Activated T-cell treated with anti-CD3 and anti-CD28 coated beads for 48 hours (primary cell): ENCODE results near the gene TEX101.
"Not testable (repeated sequence)": the region's sequence is repeated elsewhere in the genome, so short reads cannot be mapped to it uniquely, and the experiment has no call there.

Source experiments
- DNase-seq: peaks from one replicate; pipeline ENCODE4 v3.0.0-alpha.2; 2020; ENCODE audit warnings: low read depth

The TEX101 gene

GRCh38 chr19:43414554-43414953, at the start of gene TEX101:
Gene TEX101 (plus strand): TSS chr19:43414890. CDS start chr19:43415920, 1,030 bp downstream.
- no peak for DNase-seq

DNA sequence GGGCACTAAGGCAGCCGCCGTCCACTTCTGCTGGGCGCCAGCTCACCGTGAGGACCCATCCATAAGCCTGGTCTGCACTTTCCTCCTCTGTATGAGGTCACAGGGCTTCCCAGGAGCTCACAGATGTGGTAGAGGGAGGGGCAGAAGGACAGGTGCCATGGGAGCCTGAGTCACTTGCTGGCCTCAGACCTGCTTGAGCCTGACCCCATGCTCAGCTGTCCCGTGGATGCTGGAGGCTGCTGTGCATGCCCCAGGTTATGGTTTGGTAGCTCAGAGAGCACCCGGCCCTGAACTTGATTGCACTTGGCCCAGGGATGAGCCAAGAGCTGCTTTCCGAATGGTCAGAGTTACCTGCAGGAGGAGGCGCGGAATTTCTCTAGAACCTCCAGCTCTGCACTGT, 49.0 kb upstream of the TEX101 start:
- not testable (repeated sequence) for DNase-seq

GRCh38 chr19:43367822-43368221, 46.9 kb upstream of the TEX101 start:
- no peak for DNase-seq

DNA sequence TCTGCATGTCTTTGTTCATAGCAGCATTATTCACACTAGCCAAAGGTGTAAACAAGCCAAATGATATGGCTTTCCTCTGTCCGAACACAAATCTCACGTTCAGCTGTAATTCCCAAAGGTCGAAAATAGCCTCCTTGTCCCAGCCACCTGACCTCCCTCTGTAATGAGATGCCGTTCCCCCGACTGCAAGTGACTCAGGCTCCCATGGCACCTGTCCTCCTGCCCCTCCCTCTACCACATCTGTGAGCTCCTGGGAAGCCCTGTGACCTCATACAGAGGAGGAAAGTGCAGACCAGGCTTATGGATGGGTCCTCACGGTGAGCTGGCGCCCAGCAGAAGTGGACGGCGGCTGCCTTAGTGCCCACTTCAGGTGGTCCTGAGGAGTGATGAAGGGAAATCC, 45.8 kb upstream of the TEX101 start:
- not testable (repeated sequence) for DNase-seq

DNA sequence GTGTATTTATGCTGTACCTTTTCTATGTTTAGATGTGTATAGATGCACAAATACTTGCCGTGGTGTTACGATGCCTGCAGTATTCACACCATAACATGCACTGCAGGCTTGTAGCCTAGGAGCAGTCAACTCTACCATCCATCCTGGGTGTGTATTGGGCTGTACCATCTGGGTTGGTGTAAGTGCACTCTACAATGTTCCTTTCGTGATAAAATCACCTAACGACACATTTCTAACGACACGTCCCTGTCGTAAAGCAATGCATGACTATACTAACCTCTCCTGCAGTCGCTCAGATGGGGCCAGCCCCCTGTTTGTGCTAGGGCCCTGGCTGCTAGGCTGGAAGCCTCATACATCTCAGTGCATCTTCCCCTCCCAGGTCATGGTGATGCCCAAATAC, 42.8 kb upstream of the TEX101 start:
- DNase-seq: no peak

- no peak for DNase-seq
Measured at GRCh38 chr19:43372462-43372861, 42.2 kb upstream of the TEX101 start.

DNA sequence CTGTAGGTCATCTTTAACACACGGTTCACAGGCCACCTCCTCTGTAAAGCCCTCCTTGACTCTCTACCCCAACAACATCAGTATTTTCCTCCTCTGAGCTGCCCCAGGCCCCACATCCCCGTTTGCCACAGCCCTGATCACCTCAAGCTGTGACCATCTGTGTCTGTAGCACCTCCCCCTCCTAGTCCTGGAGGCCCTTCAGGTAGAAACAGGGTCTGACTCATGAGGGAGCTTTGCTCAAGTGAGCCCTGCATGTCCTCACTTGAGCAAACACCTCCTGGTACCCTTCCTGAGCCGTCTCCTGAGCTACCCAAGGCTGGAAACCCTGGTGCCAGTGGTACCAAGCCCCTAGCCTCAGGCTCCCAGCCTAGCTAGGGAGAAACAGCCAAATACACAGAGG, 37.1 kb upstream of the TEX101 start:
- not testable (repeated sequence) for DNase-seq

DNA sequence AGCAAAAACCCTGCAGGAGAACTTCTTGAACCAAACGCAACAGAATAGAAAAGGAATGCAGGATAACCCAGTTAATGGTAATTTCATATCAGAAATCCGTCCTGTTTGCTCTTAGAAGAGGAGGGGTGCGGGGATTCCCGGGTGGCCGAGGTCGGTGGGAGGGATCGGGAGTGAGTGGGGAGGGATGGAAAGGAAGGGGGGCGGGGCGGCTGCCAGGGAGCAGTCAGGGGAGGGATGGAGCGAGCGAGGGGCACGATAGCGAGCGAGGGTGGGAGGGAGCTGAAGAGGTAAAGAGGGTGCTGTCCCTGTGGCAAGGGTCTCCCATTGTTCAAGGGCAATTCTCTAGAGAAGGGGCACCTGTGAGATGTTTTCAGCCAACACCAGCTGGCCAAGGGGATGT, 34.7 kb upstream of the TEX101 start:
- DNase-seq: no peak

DNA sequence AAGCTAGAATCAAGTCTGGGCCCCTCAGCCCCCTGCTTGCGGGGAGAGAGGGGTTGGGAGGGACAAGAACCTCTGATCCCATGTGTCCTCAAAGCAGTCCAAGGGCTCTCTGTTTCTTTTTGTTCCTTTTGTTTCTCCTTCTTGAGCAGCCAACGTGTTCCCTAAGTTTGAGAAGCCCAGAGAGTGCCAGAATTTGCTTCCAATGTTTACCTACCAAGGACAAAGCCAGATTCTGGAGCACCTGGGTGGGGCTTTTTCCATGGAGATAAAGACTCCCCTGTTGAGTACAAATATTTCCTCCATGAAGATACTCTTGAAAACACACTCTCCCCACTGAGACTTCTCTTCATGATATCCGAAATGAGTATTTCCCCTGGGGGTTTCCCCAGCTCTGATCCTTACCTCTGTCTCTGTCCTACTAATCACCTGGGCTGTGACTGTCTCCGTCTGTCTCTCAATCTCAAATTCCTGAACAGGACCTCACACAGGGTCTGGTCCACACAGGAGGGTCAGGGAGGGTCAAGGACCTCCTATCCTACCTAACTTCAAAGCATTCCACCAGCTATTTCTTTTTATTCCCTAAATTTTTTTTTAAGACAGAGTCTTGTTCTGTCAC, 33.8 kb upstream of the TEX101 start:
- no peak for DNase-seq

DNA sequence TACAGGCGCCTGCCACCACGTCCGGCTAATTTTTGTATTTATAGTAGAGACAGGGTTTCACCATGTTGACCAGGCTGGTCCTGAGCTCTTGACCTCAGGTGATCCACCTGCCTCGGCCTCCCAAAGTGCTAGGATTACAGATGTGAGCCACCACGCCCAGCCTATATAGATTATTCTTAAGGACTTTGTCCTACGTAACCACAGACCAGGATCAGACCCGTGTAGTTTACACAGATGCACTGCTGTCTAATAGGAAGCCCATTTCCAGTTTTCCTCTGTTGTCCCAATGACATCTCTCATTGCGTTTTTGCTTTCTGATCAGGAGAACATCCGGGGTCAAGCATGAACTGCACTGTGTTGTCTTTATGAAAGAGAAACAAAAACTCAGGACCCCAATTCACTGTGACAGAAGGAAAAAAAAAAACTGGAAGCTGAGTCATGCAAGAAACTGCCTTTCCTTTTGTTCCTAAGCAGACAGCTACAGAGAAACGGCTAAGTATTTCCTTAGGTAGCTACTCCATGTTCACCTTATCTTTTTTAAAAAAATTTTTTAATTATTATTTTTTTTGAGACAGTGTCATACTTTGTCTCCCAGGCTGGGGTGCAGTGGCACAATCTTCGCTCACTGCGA, 32.0 kb upstream of the TEX101 start:
- not testable (repeated sequence) for DNase-seq

DNA sequence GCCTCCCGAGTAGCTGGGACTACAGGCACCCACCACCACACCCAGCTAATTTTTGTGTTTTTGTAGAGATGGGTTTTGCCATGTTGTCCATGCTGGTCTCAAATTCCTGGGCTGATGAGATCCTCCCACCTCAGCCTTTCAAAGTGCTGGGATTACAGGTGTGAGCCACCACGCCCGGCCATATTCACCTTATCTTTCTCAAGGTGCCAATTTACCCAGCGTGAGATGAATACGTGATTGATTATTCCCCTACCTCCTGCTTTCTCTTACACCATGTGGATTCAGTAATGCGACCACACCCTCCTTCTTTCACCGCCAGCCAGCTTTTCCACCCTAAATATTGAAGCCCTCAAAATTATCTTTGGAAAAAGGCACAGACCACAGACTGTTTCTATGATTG, 31.4 kb upstream of the TEX101 start:
- DNase-seq: not testable (repeated sequence)

DNA sequence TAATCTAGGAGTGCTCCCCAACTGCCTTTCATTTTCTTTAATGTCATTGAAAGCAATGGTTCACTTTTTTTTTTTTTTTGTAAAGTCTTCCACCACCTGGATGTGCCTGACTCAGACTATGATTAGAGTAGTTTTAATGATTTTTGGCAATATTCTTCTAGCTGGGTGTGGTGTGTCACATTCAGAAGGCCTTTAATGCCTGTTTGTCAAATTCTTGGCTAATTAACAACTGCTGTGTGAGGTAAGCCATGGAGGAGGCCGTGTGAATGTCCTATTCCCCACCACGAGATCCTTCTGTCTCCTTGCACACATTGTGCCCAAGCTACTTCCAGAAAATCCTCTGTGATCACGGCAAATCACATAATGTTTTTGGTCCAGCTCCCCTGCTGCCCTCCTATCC, 30.9 kb upstream of the TEX101 start:
- DNase-seq: not testable (repeated sequence)

- DNase-seq: not testable (repeated sequence)
Measured at GRCh38 chr19:43390903-43391551, 23.7 kb upstream of the TEX101 start.

DNA sequence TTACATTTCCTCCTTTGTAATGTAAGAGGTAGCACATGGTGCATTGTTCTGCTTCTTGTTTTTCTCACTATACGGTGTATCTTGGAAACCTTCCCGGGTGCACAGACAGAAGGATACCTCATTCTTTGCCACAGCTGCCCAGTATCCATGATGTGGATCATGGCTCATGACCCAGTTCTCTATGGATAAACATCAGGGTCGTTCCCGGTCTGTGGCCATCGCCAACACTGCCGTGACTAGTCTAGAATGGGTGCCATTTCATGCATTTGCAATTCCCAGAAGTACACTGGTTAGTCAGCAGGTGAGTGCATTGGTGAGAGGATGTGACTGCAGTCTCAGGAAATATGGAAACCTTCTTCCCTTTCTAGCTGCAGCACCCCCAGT, 23.1 kb upstream of the TEX101 start:
- not testable (repeated sequence) for DNase-seq

DNA sequence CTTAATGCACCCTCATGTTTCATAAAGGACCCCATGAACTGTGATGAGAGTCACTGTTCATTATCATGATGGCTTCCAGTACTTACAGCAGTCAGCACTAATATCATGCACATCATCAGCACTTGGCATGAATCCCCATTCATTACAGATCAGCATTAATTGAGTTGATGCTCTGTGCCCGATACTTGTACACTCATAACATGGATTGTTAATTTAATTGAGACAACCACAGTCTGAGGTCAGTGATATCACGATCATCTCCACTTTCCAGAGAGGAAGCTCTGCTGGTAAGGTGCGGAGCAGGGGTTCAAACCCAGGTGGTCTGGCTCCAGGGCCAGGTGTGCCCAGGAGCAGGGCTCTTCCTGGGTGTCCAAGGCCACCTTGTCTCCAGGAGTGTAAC, 21.2 kb upstream of the TEX101 start:
- DNase-seq: not testable (repeated sequence)

GRCh38 chr19:43395561-43395960, 19.1 kb upstream of the TEX101 start:
- DNase-seq: no peak

DNA sequence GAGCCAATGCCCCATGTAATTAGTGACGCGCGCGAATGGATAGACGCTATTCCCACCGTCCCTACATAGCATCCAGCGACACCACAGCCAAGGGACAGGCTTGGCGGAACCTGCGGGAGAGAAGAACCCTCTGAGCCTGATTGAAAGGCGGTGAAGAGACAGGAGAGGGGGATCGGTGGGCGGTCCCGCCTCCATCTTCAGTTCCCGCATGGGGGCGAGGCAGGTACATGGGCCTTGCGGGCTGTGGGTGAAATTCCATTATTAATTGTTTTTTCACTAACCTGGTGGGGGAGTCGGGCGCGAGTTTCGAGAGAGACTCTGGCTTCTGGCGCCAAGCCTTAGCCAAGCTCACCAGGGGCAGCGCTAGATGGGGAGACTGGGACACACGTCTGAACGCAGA, 8.4 kb upstream of the TEX101 start:
- no peak for DNase-seq

GRCh38 chr19:43407416-43408005, 7.2 kb upstream of the TEX101 start:
- no peak for DNase-seq

GRCh38 chr19:43408043-43408442, 6.6 kb upstream of the TEX101 start:
- no peak for DNase-seq

DNA sequence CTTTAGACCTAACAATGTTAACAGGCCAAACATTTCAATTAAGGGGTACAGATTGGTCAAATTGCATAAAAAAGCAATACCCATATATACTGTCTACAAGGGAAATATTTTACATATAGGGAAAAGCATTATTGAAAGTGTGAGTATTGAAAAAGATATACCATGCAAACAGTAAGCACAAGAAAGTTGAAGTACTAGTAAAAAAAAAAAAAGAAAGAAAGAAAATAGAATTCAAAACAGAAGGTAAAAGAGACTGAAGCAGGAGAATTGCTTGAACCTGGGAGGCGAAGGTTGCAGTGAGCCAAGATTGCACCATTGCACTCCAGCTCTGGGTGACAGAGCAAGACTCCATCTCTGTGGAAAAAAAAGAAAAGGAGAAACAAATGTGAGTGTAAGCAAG, 5.3 kb upstream of the TEX101 start:
- DNase-seq: no peak

DNA sequence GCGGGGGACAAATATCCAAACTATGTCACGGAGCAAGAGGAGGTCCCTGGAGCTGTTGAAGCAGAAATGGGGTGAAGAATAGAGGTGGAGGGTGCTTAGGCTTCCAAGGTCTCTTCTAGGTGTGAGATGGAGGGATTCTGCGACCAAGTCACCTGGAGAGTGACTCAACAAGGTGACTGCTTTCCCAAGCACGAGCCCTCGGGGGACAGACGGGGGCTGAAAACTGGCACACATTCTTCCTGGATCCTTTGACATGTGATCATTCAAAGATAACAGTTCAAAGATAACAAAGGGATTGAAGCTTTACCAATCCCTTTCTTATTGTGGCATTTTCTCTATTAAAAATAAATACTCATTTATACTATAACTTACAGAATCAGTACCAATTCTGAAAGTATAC, 2.2 kb upstream of the TEX101 start:
- DNase-seq: no peak

DNA sequence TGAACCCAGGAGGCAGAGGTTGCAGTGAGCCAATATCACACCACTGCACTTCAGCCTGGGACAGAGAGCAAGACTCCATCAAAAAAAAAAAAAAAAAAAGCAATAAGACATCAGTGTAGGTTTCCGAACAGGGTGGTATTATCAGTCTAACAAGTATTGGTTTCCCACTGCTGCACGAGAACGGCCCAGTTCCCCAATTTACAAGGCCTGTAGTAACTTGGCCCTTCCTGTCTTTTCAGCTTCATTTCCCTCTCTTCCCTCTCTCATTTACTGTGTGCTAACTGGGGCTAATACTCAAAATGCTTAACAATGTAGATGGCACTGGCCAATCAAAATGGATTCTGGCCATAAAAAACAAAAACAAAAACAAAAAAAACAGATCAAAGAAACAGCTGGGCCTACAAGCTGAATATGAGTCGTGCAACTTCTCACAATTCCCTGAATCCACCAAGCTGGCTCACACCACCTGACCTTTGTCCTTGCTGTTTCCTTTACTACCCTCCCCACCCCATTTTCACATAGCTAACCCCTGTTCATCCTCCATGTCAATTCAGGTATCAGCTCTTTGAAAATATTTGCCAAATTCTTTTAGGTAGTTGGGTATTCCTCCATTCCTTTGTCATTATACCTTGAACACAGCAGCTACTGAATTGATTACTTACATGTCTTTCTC, 2.4 kb downstream of the TEX101 start:
- no peak for DNase-seq

- no peak for DNase-seq
Measured at GRCh38 chr19:43420954-43421353, 6.3 kb downstream of the TEX101 start.
